GM19043 (cell line): ENCODE results near the gene XBP1.
"Not testable (repeated sequence)": the region's sequence is repeated elsewhere in the genome, so short reads cannot be mapped to it uniquely, and the experiment has no call there.

Experiments used
- ATAC-seq: cut with Tn5 transposase; IDR thresholded peaks from one replicate; pipeline ENCODE4 v1.9.1; 2021; ENCODE audit warnings: low read depth; ENCODE audit not compliant: unreplicated experiment

Gene XBP1

DNA sequence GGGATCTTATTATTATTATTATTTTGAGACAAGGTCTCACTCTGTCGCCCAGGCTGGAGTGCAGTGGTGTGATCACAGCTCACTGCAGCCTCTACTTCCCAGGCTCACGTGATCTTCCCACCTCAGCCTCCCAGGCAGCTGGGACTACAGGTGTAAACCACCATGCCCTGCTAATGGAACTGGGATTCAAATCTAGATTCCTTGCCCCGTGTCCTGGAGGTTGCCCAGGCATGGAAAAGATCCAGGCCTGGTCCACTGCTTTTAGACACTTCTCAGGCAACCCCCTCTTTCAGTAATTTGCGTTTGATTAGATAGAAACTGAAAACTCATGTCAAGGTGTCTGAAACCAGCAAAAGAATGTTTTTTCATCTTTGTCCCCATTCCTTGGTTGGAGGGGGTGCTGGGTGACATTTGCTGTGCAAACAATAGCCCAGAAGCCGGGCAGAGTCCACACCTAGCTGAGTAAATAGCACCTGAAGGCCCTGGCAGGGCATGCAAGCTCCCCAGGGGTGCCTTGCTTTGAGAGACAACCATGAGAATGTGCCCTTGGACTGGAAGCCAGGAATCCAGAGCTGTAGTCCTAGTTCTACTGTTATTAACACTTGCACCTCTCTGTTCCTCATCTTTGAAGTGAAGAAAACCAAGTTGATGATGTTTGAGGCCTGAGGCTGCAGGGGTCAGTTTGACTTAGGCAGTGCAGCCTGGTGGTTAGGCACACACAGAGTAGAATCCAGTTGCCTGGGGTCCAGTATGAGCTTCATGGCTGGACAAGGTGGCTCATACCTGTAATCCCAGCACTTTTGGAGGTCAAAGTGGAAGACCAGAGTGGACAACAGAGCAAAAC is 19.1 kb upstream of the XBP1 start:
- ATAC-seq: no peak

DNA sequence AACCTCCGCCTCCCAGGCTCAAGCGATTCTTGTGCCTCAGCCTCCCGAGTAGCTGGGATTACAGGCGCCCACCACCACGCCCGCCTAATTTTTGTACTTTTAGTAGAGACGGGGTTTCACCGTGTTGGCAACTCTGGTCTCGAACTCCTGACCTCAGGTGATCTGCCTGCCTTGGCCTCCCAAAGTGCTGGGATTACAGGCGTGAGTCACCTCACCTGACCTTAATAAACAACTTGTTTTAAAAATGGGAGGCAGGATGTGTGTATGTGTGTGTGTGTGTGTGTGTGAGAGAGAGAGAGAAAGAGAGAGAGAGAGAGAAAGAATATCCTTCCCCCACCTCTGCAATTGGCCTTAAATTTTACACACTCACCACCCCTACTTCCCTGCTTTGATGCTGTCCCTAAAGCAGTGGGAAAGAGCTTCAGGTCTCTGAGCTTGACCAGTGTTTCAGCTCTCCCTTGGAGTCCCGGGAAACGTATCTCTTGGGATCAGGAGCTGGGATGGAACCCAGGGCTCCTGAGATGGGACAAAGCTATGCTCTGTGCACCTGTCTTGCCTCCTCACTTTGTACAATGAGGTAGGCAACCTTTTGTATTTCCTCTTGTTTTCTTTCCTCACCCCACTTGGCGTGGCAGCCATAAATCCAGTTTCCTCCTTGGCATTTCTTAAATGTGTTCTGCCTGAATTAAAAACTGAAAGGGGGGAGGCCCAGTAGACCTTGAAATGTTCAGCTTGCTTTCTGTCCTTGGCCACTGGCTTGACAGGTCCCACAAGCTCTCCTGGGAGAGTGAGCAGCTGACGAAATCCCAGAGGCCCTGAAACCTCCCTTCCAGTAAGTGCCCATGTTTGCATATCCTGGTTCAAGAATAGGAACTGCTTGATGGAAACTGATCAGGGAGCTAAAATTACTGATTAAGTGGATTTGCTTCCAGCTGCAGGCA is 17.8 kb upstream of the XBP1 start:
- no peak for ATAC-seq

GRCh38 chr22:28817064-28817463 is 16.7 kb upstream of the XBP1 start:
- ATAC-seq: no peak

DNA sequence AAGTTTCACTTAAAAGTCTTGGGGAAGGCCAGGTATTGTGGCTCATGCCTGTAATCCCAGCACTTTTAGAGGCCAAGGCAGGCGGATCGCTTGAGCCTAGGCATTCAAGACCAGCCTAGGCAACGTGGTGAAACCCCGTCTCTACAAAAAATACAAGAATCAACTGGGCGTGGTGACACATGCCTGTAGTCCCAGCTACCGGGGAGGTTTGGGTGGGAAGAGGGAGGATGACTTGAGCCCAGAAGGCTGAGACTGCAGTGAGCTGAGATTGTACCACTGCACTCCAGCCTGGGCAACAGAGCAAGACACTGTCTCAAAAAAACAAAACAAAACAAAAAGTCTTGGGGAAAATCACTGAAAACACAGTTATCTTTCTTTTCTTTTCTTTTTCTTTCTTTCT is 15.4 kb upstream of the XBP1 start:
- ATAC-seq: no peak

GRCh38 chr22:28815111-28815510 is 14.7 kb upstream of the XBP1 start:
- no peak for ATAC-seq

DNA sequence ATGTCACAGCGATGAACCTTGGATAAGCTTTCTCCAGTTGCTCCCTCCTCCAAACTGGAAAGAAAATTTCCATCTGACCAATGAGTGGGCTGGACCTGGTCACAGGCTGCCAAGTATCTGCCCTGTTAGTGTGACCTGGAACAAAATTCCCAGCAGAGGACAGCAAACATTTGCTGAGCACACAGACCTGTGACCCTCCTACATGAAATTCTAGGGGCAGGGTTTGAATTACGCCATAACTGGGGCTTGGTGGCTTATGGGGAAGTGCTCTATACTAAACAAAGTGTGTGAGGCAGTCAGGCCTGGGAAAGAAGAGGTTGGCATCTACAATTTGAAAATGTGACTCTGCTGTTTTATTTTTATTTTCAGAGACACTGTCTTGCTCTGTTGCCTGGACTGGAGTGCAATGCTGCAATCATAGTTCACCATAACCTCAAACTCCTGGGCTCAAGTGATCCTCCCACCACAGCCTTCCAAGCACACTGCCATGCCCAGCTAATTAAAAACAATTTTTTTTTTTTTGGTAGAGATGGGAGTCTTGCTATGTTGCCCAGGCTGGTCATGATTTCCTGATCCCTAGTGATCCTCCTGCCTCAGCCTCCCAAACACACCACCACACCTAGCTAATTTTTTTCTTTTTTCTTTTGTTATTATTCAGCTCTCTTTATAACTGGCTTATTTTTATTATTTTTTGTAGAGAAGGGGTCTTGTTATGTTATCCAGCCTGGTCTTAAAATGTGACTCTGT is 13.6 kb upstream of the XBP1 start:
- no peak for ATAC-seq

GRCh38 chr22:28812516-28812915 is 12.1 kb upstream of the XBP1 start:
- ATAC-seq: no peak

- no peak for ATAC-seq
These were observed 10.6 kb upstream of the XBP1 start for GRCh38 chr22:28810821-28811491.

- ATAC-seq: no peak
These were observed 8.5 kb upstream of the XBP1 start for GRCh38 chr22:28808716-28809355.

GRCh38 chr22:28805426-28805825 is 5.1 kb upstream of the XBP1 start:
- ATAC-seq: not testable (repeated sequence)

GRCh38 chr22:28802595-28803123 is 2.3 kb upstream of the XBP1 start:
- ATAC-seq: no peak

GRCh38 chr22:28801845-28802594 is 1.7 kb upstream of the XBP1 start:
- no peak for ATAC-seq

DNA sequence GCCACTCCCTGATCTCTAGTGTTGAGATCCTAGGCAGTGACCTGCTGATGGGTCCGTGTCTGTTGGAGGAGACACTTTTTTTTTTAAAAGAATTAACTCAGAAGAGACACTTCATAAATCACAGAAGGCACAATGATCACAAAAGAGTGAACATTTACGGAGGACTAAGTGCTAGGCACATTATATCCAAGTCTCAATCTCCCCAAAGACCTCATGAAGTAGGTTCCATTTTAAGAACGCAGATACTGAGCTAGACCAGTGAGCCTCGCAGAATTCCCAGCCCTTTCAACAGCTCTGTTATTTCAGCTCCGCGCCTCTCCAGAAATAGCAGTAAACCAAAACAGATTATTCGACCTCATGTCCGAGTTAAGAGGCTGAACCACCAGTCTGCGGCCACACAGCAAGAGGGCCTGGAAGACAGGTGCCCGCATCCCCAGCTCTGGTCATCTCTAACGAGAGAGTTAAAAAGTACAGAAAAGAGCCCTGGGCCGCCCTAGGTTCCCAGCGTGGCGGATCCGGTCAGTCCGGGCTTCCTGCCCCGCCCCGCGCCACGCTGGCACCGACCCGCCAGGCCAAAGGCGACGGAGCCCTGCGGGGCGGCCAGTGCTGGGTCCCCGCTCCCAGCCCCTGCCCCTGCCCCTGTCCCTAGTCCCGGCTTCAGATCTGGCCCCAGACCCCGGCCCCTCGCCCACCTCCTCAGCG is 612 bp downstream of the XBP1 start:
- no peak for ATAC-seq

- no peak for ATAC-seq
These were observed 1.4 kb downstream of the XBP1 start for GRCh38 chr22:28798810-28799605.

GRCh38 chr22:28795932-28796856 is 4.2 kb downstream of the XBP1 start:
- ATAC-seq: no peak

DNA sequence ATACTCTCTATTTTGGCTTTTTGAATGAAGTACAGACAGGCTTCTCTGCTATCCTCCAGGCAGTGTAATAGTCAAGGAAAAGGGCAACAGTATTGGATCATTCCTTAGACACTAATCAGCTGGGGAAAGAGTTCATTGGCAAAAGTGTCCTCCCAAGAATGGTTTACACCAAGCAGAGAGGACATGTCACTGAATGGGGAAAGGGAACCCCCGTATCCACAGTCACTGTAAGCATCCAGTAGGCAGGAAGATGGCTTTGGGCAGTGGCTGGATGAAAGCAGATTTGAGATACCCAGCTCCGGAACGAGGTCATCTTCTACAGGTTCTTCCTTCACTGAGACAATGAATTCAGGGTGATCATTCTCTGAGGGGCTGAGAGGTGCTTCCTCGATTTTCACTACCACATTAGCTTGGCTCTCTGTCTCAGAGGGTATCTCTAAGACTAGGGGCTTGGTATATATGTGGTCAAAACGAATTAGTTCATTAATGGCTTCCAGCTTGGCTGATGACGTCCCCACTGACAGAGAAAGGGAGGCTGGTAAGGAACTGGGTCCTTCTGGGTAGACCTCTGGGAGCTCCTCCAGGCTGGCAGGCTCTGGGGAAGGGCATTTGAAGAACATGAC is 5.2 kb downstream of the XBP1 start:
- no peak for ATAC-seq
